IPS DF 19.7 (cell line): ENCODE measurements around the gene MSANTD2.
"Not testable (repeated sequence)": the region's sequence is repeated elsewhere in the genome, so short reads cannot be mapped to it uniquely, and the experiment has no call there.

Source experiments
- DNase-seq: peaks from one replicate; pipeline ENCODE4 v3.0.0-alpha.2; 2013; ENCODE audit warnings: low read depth, low spot score

The MSANTD2 gene

DNA sequence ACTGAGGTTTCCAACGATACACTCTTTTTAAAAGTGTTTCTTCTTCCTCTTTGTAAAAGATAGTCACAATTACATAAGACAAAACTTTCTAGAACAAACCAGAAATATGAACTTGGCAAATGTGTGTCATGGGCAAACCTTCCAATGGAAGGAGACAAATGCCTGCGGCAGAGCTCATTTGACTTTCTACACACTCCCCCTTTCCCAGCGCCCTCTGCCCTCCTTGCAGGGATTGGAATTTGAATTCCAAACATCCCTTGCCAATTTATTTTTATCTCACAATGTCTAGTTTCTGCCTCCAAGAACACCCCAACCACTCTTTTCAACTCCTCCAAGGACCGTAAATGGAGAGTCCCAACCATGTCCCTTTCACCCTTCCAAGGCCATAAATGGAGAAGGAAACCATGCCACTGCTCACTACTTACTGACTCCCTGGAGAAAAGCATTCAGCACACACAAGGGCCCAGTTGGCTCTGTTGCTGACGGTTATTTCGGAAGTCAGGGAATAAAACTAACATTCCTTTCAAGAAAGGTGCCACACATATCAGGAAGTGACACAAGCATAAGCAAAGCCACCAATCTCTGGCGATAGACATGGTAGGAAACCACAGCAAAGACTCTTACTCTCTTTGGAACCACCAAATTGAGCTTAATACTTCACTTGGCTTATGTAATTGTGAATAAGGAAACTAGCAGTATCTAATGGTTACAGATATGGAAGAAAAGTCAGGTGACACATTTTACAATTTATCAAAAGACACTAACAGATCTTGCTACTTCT is 23.2 kb downstream of the MSANTD2 start:
- DNase-seq, result no peak

- DNase-seq, result not testable (repeated sequence)
These were observed 29.2 kb downstream of the MSANTD2 start for GRCh38 chr11:124770959-124771358.

DNA sequence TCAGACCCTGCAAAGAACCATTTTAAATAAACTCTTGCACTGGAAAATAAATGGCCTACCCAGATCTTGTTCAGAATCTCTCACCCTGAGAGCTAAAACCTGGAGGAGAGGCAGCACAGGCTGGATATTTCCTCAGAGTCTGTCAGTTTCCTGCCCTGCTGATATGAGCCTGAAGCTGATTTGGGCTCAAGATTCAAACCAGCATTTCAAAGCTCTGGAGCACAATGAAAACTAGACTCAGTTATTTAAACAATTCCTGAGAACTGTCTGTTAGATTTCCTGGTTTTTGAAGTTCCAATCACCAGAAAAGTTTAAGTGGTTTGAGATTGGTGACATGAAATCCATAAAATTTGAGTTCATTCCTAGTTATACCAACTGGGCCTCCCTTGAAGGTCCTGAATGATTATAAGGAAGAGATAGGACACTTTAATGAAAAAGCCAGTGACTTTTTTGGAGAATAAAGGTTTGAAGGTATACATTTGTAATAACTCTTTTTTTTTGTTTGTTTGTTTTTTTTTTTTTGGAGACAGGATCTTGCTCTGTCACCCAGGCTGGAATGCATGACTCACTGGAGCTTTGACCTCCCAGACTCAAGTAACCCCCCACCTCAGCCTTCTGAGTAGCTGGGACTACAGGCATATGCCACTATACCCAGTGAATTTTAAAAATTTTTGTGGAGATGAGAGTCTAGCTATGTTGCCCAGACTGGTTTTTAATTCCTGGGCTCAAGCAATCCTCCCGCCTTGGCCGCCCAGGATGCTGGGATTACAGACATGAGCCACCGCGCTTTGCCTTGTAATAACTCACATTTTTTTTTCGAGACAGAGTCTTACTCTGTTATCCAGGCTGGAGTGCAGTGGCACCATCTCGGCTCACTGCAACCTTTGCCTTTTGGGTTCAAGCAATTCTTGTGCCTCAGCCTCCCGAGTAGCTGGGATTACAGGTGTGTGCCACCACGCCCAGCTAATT is 30.1 kb downstream of the MSANTD2 start:
- DNase-seq, result no peak

GRCh38 chr11:124768914-124769313 is 31.3 kb downstream of the MSANTD2 start:
- no peak for DNase-seq

- no peak for DNase-seq
These were observed 34.0 kb downstream of the MSANTD2 start for GRCh38 chr11:124766156-124766555.

GRCh38 chr11:124763156-124763947 is 36.9 kb downstream of the MSANTD2 start:
- no peak for DNase-seq

GRCh38 chr11:124762624-124763155 is 37.5 kb downstream of the MSANTD2 start:
- DNase-seq, result no peak

GRCh38 chr11:124762105-124762623 is 38.0 kb downstream of the MSANTD2 start, which contains the start of gene ESAM:
ESAM (minus strand) TSS chr11:124762290; CDS start chr11:124762154, 136 bp downstream.
- DNase-seq, result no peak

- no peak for DNase-seq
These were observed 38.7 kb downstream of the MSANTD2 start for GRCh38 chr11:124761301-124762104.

GRCh38 chr11:124760806-124761205 is 39.4 kb downstream of the MSANTD2 start:
- no peak for DNase-seq

DNA sequence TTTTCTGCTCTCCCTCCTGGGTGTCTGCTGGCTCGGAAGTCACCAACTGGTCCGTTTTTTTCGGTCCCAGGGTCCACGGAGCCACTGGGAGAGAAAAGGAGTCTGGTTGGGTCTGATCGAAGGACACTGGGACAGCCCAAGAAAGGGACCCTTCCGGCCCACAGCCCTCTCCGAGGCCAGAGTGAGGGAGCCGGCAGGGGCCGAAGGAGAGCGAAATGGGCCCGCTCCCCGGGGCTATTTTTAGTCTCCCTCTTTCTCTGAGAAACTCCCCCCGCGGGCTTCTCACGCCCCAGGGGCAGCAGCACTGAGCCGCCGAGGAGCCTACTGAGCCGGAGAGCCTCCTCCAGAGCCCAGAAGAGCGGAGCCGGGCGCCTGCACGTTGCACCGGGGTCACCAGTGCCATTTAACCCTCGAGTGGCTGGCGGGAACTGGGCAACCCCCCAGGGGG is 40.0 kb downstream of the MSANTD2 start:
- no peak for DNase-seq

GRCh38 chr11:124759266-124760204 is 40.7 kb downstream of the MSANTD2 start:
- no peak for DNase-seq

- DNase-seq, result peak; percentile 83
These were observed 41.6 kb downstream of the MSANTD2 start for GRCh38 chr11:124758355-124759265.

DNA sequence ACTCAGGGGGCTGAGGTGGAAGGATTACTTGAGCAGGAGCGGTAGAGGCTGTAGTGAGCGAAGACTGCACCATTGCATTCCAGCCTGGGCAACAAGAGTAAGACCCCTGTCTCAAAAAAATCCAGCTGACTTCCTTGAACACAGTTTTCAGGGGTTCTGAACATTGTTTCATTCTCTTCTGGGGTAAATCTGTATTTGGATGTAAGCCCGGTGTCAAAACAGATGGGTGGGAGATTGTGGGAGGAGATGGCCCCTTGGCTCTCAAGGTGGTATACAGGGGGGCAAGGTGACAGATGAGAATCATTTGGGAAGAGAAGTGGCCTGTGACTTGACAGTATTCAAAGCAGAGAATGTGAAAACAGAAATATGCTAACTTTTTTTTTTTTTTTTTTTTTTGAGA is 42.9 kb downstream of the MSANTD2 start:
- DNase-seq, result no peak

- no peak for DNase-seq
These were observed 43.4 kb downstream of the MSANTD2 start for GRCh38 chr11:124756753-124757227.

DNA sequence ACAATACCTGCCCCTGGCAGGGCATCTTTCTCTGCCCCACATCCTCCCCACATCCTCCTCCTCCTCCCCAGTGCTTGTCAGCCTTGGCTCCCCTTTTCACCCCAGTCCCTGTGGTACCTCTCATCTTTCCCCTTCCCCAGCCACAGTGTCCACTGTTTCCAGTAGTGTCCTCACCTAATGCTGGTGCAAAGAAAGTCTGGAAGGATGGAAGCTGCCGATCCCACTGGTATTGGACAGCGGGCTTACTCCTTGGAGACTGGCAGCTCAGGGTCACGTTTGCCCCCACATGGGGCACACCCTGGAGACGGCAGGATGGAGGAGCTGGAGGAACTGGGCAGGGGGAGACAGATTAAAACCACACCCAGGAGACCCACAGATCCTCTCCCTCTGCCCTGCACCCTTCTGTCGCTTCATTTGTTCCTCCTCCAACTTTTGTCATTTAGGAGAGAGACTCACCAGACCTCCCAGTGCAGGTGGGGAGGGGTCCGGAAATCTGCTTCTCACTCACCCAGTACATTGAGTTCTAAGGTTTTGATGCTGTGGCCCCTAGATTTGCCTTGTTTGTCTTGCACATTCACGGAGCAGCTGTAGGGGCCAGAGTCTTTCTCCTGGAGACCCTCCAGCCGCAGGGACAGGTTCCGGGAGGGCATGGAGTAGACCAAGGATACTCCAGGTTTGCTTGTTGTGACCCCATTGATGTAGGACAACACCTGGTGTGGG is 44.0 kb downstream of the MSANTD2 start:
- no peak for DNase-seq

DNA sequence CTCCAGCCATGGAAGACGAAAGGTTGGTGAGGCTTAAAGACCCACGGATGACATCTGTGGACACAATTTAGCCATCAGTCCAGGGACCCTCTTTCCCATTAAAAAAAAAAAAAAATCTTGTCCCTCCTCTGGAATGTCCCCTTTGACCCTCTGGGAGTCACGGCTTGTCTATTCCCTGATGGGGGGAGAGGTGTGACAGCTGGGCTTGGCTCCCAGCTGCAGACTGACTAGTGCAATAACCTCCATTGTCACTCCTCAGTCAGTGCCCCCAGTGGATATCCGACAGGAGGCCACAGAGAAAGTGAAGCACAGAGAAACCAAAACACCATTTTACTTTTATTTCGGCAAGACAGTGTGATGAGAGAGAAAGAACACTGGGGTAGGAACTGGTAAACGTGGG is 45.5 kb downstream of the MSANTD2 start:
- no peak for DNase-seq
